ENCODE measurements around the gene SLC23A2. TPM values are rescaled to one million over a fixed set of nuclear protein-coding genes. Genes with fewer than 3 reads are reported as not detected.

The SLC23A2 gene
- polyA plus RNA-seq, 1 of the 3 experiments (the other 2 are of a cell fraction), result 14.0 TPM

DNA sequence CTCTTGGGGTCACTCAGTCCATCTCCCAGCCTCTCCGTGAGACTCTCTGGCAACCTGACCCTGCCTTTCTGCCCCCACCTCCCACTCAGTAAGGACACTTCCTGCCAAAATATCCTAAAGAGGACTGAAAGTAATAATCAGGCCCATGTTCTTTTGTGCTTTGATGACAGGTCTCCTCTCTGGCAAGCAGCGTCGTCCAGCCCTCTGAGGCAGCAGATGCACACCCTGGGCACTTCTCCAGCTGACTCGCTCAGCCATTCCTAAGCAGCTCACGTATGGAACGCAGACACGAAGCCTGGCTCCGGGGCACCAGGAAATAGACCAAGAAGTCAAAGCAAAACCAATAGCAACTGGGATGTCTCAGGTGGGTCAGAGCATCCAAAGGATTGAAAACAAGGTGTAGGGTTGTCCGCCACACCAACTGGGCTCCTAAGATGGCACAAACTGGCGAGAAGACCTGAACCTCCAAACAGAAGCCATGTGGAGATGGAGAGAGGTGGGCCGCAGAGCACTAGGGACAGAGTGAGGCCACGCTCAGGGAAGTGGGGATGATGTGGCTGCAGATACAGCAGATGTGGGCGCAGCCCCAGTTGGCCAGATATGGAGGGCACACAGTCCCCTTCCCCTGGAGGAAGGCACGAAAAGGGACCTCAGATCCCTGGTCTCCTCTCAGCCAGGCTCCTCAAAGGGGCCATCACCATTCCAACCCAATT, 180.3 kb downstream of the SLC23A2 start:
- H3K36me3 ChIP-seq (replicated peaks in 1 of 2; ENCODE audit: control insufficient read depth in 1 of 2, insufficient read depth in 2 of 2, low read length in 1 of 2), result no peaks in the 10 kb centered on the region
- no peak for DNase-seq
- H3K9ac ChIP-seq, result no peak overlapping the region
- no peak overlapping the region for H2AFZ ChIP-seq (ENCODE audit: low read depth)
- H3K4me2 ChIP-seq, result no peak overlapping the region
- H3F3A ChIP-seq (replicated peaks; ENCODE audit: insufficient read depth), result no peaks in the 10 kb centered on the region
- H3K27me3 ChIP-seq (ENCODE audit: insufficient read depth), result no peaks in the 10 kb centered on the region; the same call in 1 of the 2 replicates
- no peak overlapping the region for H3K4me3 ChIP-seq (ENCODE audit: low read depth in 2 of 2, low read length in 1 of 2)
- H4K20me1 ChIP-seq (ENCODE audit: insufficient read depth), result no peaks in the 10 kb centered on the region
- H3K79me2 ChIP-seq (ENCODE audit: insufficient read depth), result no peaks in the 10 kb centered on the region
- POLR2A ChIA-PET, result no interaction called here
- TF ChIP-seq MAX (IDR thresholded peaks at IDR 0.05; ENCODE audit: low read depth) (peak; percentile 66), TEAD4 (IDR thresholded peaks at IDR 0.05; ENCODE audit: borderline replicate concordance, insufficient read depth) (no peak)
- CTCF ChIA-PET, result interaction anchor here (1.0 kb wide), 1 partner anchor 280 kb away, joined by 3 read pairs; no protein-coding TSS in a partner anchor
- WGBS (ENCODE audit: low lambda C conversion rate), result 54% methylated on average over 10 of the region's 14 CpGs
- H3K4me1 ChIP-seq (ENCODE audit: control insufficient read depth in 1 of 2, insufficient read depth in 2 of 2, low read depth in 1 of 2, low read length in 1 of 2), result peaks cover 0 to 20% of the 10 kb centered on the region in 2 experiments; a peak in 1 of 4 replicates
- no peaks in the 10 kb centered on the region for H3K9me2 ChIP-seq
- no peak overlapping the region for H3K27ac ChIP-seq (ENCODE audit: low read depth in 2 of 2, low read length in 1 of 2)
- no peaks in the 10 kb centered on the region for H3K9me3 ChIP-seq

- H3K9me3 ChIP-seq, result no peaks in the 10 kb centered on the region
- WGBS (ENCODE audit: low lambda C conversion rate), result 90% methylated on average over 2 of the region's 4 CpGs
- H3K4me3 ChIP-seq (ENCODE audit: low read depth in 2 of 2, low read length in 1 of 2), result no peak overlapping the region
- no peak overlapping the region for H2AFZ ChIP-seq (ENCODE audit: low read depth)
- H3K27ac ChIP-seq (ENCODE audit: low read depth in 2 of 2, low read length in 1 of 2), result no peak overlapping the region
- CTCF ChIA-PET, result interaction anchor here (1.0 kb wide), 1 partner anchor 281 kb away, joined by 3 read pairs; no protein-coding TSS in a partner anchor
- H3F3A ChIP-seq (replicated peaks; ENCODE audit: insufficient read depth), result no peaks in the 10 kb centered on the region
- no peaks in the 10 kb centered on the region for H3K79me2 ChIP-seq (ENCODE audit: insufficient read depth)
- no peak overlapping the region for H3K9ac ChIP-seq
- DNase-seq, result no peak
- H4K20me1 ChIP-seq (ENCODE audit: insufficient read depth), result no peaks in the 10 kb centered on the region
- H3K9me2 ChIP-seq, result no peaks in the 10 kb centered on the region
- TF ChIP-seq FOXM1 (IDR thresholded peaks at IDR 0.05; ENCODE audit: low read depth) (no peak), TAF1 (IDR thresholded peaks at IDR 0.05; ENCODE audit: borderline replicate concordance, low read depth, low read length) (no peak), RFX5 (IDR thresholded peaks at IDR 0.05; ENCODE audit: low read length) (no peak), IRF3 (IDR thresholded peaks at IDR 0.05; ENCODE audit: low read depth, low read length) (no peak), CHD2 (IDR thresholded peaks at IDR 0.05; ENCODE audit: low read length, partially characterized antibody) (no peak), TCF12 (IDR thresholded peaks at IDR 0.05) (no peak), MEF2A (IDR thresholded peaks at IDR 0.05; ENCODE audit: borderline replicate concordance, low read depth) (no peak), EZH2phosphoT487 (IDR thresholded peaks at IDR 0.05; ENCODE audit: borderline replicate concordance, low read depth) (no peak), FOSL2 (IDR thresholded peaks at IDR 0.05; ENCODE audit: borderline replicate concordance, low read depth) (no peak), GABPA (IDR thresholded peaks at IDR 0.05; ENCODE audit: low read depth) (no peak), MXI1 (IDR thresholded peaks at IDR 0.05; ENCODE audit: low read depth, low read length) (no peak), SMC3 (IDR thresholded peaks at IDR 0.05; ENCODE audit: low read depth, low read length) (no peak), YY1 (IDR thresholded peaks at IDR 0.05; ENCODE audit: low read depth) (no peak), RAD21 (IDR thresholded peaks at IDR 0.05; ENCODE audit: low read length) (no peak), RXRA (IDR thresholded peaks at IDR 0.05; ENCODE audit: borderline replicate concordance, low read depth) (no peak), ELF1 (IDR thresholded peaks at IDR 0.05) (no peak), RCOR1 (IDR thresholded peaks at IDR 0.05; ENCODE audit: low read length) (no peak)
- TF ChIP-seq, protein P1, sequence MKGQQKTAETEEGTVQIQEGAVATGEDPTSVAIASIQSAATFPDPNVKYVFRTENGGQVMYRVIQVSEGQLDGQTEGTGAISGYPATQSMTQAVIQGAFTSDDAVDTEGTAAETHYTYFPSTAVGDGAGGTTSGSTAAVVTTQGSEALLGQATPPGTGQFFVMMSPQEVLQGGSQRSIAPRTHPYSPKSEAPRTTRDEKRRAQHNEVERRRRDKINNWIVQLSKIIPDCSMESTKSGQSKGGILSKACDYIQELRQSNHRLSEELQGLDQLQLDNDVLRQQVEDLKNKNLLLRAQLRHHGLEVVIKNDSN (IDR thresholded peaks at IDR 0.05; ENCODE audit: borderline replicate concordance, low read depth), result no peak
- TF ChIP-seq, protein P2, sequence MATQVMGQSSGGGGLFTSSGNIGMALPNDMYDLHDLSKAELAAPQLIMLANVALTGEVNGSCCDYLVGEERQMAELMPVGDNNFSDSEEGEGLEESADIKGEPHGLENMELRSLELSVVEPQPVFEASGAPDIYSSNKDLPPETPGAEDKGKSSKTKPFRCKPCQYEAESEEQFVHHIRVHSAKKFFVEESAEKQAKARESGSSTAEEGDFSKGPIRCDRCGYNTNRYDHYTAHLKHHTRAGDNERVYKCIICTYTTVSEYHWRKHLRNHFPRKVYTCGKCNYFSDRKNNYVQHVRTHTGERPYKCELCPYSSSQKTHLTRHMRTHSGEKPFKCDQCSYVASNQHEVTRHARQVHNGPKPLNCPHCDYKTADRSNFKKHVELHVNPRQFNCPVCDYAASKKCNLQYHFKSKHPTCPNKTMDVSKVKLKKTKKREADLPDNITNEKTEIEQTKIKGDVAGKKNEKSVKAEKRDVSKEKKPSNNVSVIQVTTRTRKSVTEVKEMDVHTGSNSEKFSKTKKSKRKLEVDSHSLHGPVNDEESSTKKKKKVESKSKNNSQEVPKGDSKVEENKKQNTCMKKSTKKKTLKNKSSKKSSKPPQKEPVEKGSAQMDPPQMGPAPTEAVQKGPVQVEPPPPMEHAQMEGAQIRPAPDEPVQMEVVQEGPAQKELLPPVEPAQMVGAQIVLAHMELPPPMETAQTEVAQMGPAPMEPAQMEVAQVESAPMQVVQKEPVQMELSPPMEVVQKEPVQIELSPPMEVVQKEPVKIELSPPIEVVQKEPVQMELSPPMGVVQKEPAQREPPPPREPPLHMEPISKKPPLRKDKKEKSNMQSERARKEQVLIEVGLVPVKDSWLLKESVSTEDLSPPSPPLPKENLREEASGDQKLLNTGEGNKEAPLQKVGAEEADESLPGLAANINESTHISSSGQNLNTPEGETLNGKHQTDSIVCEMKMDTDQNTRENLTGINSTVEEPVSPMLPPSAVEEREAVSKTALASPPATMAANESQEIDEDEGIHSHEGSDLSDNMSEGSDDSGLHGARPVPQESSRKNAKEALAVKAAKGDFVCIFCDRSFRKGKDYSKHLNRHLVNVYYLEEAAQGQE (IDR thresholded peaks at IDR 0.05; ENCODE audit: low read depth, low read length), result no peak
- POLR2A ChIA-PET, result no interaction called here
- no peaks in the 10 kb centered on the region for H3K36me3 ChIP-seq (replicated peaks in 1 of 2; ENCODE audit: control insufficient read depth in 1 of 2, insufficient read depth in 2 of 2, low read length in 1 of 2)
- no peak overlapping the region for H3K4me2 ChIP-seq
- peaks cover 0 to 20% of the 10 kb centered on the region in 2 experiments; a peak in 1 of 4 replicates for H3K4me1 ChIP-seq (ENCODE audit: control insufficient read depth in 1 of 2, insufficient read depth in 2 of 2, low read depth in 1 of 2, low read length in 1 of 2)
- no peaks in the 10 kb centered on the region; the same call in 1 of the 2 replicates for H3K27me3 ChIP-seq (ENCODE audit: insufficient read depth)
Measured at GRCh38 chr20:4819901-4820300, 181.4 kb downstream of the SLC23A2 start.
